Uterus (tissue), 4 donors: ENCODE results near the gene IL1A. TPM values are rescaled to one million over a fixed set of nuclear protein-coding genes. Genes with fewer than 3 reads are reported as not detected.

Experiments
- DNase-seq, 2 donors: peaks; one replicate each; pipeline ENCODE4 v3.0.0-alpha.2; 2019 to 2020
- H3K27ac ChIP-seq, 2 donors: fragments of 200-600 bp; sonication (generic); 1 replicate in 1 of 2; 2 replicates in 1 of 2; pipeline ENCODE4 v1.5.1; 2016 to 2018
- H3K27me3 ChIP-seq, 2 donors: fragments of 200-600 bp; sonication (generic); one replicate each; pipeline ENCODE4 v1.5.1; 2018 to 2019; ENCODE audit warnings: control low read depth in 1 of 2
- H3K36me3 ChIP-seq, 2 donors: fragments of 200-600 bp; sonication (generic); one replicate each; pipeline ENCODE4 v1.5.1; 2019; ENCODE audit warnings: control low read depth in 1 of 2
- H3K4me1 ChIP-seq, 2 donors: fragments of 200-600 bp; sonication (generic); one replicate each; pipeline ENCODE4 v1.5.1; 2018 to 2019; ENCODE audit warnings: control low read depth in 1 of 2
- H3K4me3 ChIP-seq, 2 donors: fragments of 200-600 bp; sonication (generic); 1 replicate in 1 of 2; 2 replicates in 1 of 2; pipeline ENCODE4 v1.5.1; 2018 to 2019; ENCODE audit warnings: mild to moderate bottlenecking in 1 of 2
- H3K9me3 ChIP-seq, 2 donors: fragments of 200-600 bp; sonication (generic); one replicate each; pipeline ENCODE4 v1.5.1; 2019; ENCODE audit warnings: control low read depth in 1 of 2
- CTCF ChIP-seq, 4 experiments: fragments of 200-600 bp in 2 of 4; fragments of 450-650 bp in 2 of 4; sonication (generic) in 2 of 4; IDR thresholded peaks; one replicate each; pipeline ENCODE4 v1.5.1; 2016 to 2019; ENCODE audit warnings: antibody characterized with exemption in 4 of 4, mild to moderate bottlenecking in 2 of 4, moderate library complexity in 1 of 4
- POLR2A ChIP-seq, 2 donors: fragments of 450-650 bp; IDR thresholded peaks; one replicate each; pipeline ENCODE4 v1.6.1; 2016; ENCODE audit warnings: antibody characterized with exemption in 2 of 2, mild to moderate bottlenecking in 1 of 2, moderate library complexity in 1 of 2
- intact Hi-C: fragments of 100-400 bp; cut with DNase I; formaldehyde crosslinking; loops from one replicate; pipeline ENCODE4 v1.15.1; 2023; ENCODE audit warnings: low total_unique reads
- total RNA-seq, 4 donors: library from RNA; depleted of rRNA in 3 of 4; stranded (reverse); fragments of >200 nt in 3 of 4; gene quantifications; one replicate each; pipeline versions ENCODE4 v1.1.0 to v1.2.4, GENCODE V29; 2014 to 2023
- donor health status: DM: yes; HTN: yes; CAD: no.

Gene IL1A
- total RNA-seq, 4 donors from 2014 or later = 0.41 TPM; not detected in 3

GRCh38 chr2:112756207-112756606 is 28.1 kb downstream of the IL1A start:
- Histone ChIP-seq H3K27ac (no peak overlapping the region), H3K4me3 (no peak overlapping the region), H3K27me3 (no peaks in the 10 kb centered on the region), H3K36me3 (no peaks in the 10 kb centered on the region), H3K4me1 (no peaks in the 10 kb centered on the region), H3K9me3 (no peaks in the 10 kb centered on the region)
- intact Hi-C loops = no loop called here
- DNase-seq = no peak
- TF ChIP-seq POLR2A (IDR thresholded peaks at IDR 0.05) (no peak), CTCF (IDR thresholded peaks at IDR 0.05) (no peak)

- no peak for TF ChIP-seq CTCF (IDR thresholded peaks at IDR 0.05)
- TF ChIP-seq POLR2A (IDR thresholded peaks at IDR 0.05) = no peak
- Histone ChIP-seq H3K27ac (no peak overlapping the region), H3K27me3 (no peaks in the 10 kb centered on the region), H3K4me1 (no peaks in the 10 kb centered on the region), H3K9me3 (no peaks in the 10 kb centered on the region), H3K36me3 (no peaks in the 10 kb centered on the region), H3K4me3 (no peak overlapping the region)
- DNase-seq = no peak
- intact Hi-C loops = no loop called here
Measured at GRCh38 chr2:112755444-112755843, 28.8 kb downstream of the IL1A start.

- H3K4me1 ChIP-seq = no peaks in the 10 kb centered on the region
Measured at GRCh38 chr2:112754564-112754963, 29.7 kb downstream of the IL1A start.

GRCh38 chr2:112752667-112753066 is 31.6 kb downstream of the IL1A start:
- Histone ChIP-seq H3K36me3 (no peaks in the 10 kb centered on the region), H3K27ac (no peak overlapping the region), H3K4me1 (no peaks in the 10 kb centered on the region), H3K4me3 (no peak overlapping the region), H3K27me3 (no peaks in the 10 kb centered on the region), H3K9me3 (no peaks in the 10 kb centered on the region)
- intact Hi-C loops = no loop called here
- no peak for DNase-seq
- TF ChIP-seq CTCF (IDR thresholded peaks at IDR 0.05) (no peak), POLR2A (IDR thresholded peaks at IDR 0.05) (no peak)

More at GRCh38 chr2:112754564-112754963, 29.7 kb downstream of the IL1A start:
- no peaks in the 10 kb centered on the region for H3K9me3 ChIP-seq
- no peak overlapping the region for H3K4me3 ChIP-seq
- no peak for DNase-seq
- no peaks in the 10 kb centered on the region for H3K27me3 ChIP-seq
- intact Hi-C loops = no loop called here
- no peaks in the 10 kb centered on the region for H3K36me3 ChIP-seq
- TF ChIP-seq POLR2A (IDR thresholded peaks at IDR 0.05) (no peak), CTCF (IDR thresholded peaks at IDR 0.05) (no peak)
- no peak overlapping the region for H3K27ac ChIP-seq

- intact Hi-C loops = no loop called here
- Histone ChIP-seq H3K4me3 (no peak overlapping the region), H3K27me3 (no peaks in the 10 kb centered on the region), H3K36me3 (no peaks in the 10 kb centered on the region), H3K9me3 (no peaks in the 10 kb centered on the region), H3K4me1 (no peaks in the 10 kb centered on the region), H3K27ac (no peak overlapping the region)
- TF ChIP-seq CTCF (IDR thresholded peaks at IDR 0.05) = no peak
- TF ChIP-seq POLR2A (IDR thresholded peaks at IDR 0.05) = no peak
- no peak for DNase-seq
Measured at GRCh38 chr2:112751451-112752197, 32.7 kb downstream of the IL1A start.
